HG03175 (cell line): ENCODE measurements around the gene PLIN1.
A peak's percentile ranks its signal among the peaks of the same experiment; 100 is the strongest.

ENCODE experiments used
- ATAC-seq: cut with Tn5 transposase; IDR thresholded peaks from one replicate; pipeline ENCODE4 v1.9.1; 2021; ENCODE audit warnings: mild to moderate bottlenecking, moderate library complexity; ENCODE audit not compliant: unreplicated experiment

PLIN1 gene

GRCh38 chr15:89654847-89655805, 24.0 kb downstream of the PLIN1 start, which contains the start of gene KIF7:
Gene KIF7, minus strand, starts transcription at chr15:89655467. Its CDS starts 2,537 bp downstream, at chr15:89652930.
- ATAC-seq = no peak

GRCh38 chr15:89654301-89654761, 24.8 kb downstream of the PLIN1 start:
- no peak for ATAC-seq

- no peak for ATAC-seq
These were observed 25.6 kb downstream of the PLIN1 start for GRCh38 chr15:89653578-89653977.

- no peak for ATAC-seq
These were observed 26.5 kb downstream of the PLIN1 start for GRCh38 chr15:89652666-89653065.

GRCh38 chr15:89652131-89652530, 27.0 kb downstream of the PLIN1 start:
- ATAC-seq = no peak

- ATAC-seq = no peak
These were observed 29.5 kb downstream of the PLIN1 start for GRCh38 chr15:89649716-89650115.

GRCh38 chr15:89649013-89649625, 30.0 kb downstream of the PLIN1 start:
- no peak for ATAC-seq

GRCh38 chr15:89648106-89649012, 30.8 kb downstream of the PLIN1 start:
- no peak for ATAC-seq

GRCh38 chr15:89647191-89647851, 31.8 kb downstream of the PLIN1 start:
- ATAC-seq = peak; percentile 58

- ATAC-seq = no peak
These were observed 32.6 kb downstream of the PLIN1 start for GRCh38 chr15:89646416-89647141.

- no peak for ATAC-seq
These were observed 33.5 kb downstream of the PLIN1 start for GRCh38 chr15:89645680-89646079.

- no peak for ATAC-seq
These were observed 37.1 kb downstream of the PLIN1 start for GRCh38 chr15:89642106-89642505.

- no peak for ATAC-seq
These were observed 38.1 kb downstream of the PLIN1 start for GRCh38 chr15:89641053-89641452.

- no peak for ATAC-seq
These were observed 38.9 kb downstream of the PLIN1 start for GRCh38 chr15:89640245-89640644.

- ATAC-seq = no peak
These were observed 45.6 kb downstream of the PLIN1 start for GRCh38 chr15:89633585-89633984.

GRCh38 chr15:89632563-89633430, 46.4 kb downstream of the PLIN1 start:
- no peak for ATAC-seq

- no peak for ATAC-seq
These were observed 47.3 kb downstream of the PLIN1 start for GRCh38 chr15:89631902-89632264.

- no peak for ATAC-seq
These were observed 47.9 kb downstream of the PLIN1 start for GRCh38 chr15:89630974-89631901.
